Activated CD4-positive, CD25-positive, alpha-beta regulatory T cell treated with anti-CD3 and anti-CD28 coated beads, Interleukin-2, amount 50 U/mL, for 16 hours (primary cell): ENCODE measurements around the gene SENP2.
A peak's percentile ranks its signal among the peaks of the same experiment; 100 is the strongest.
"Not testable (repeated sequence)": the region's sequence is repeated elsewhere in the genome, so short reads cannot be mapped to it uniquely, and the experiment has no call there.

Experiments used
- DNase-seq: peaks from one replicate; pipeline ENCODE4 v3.0.0-alpha.2; 2020; ENCODE audit warnings: low read depth, low spot score

Gene SENP2

DNA sequence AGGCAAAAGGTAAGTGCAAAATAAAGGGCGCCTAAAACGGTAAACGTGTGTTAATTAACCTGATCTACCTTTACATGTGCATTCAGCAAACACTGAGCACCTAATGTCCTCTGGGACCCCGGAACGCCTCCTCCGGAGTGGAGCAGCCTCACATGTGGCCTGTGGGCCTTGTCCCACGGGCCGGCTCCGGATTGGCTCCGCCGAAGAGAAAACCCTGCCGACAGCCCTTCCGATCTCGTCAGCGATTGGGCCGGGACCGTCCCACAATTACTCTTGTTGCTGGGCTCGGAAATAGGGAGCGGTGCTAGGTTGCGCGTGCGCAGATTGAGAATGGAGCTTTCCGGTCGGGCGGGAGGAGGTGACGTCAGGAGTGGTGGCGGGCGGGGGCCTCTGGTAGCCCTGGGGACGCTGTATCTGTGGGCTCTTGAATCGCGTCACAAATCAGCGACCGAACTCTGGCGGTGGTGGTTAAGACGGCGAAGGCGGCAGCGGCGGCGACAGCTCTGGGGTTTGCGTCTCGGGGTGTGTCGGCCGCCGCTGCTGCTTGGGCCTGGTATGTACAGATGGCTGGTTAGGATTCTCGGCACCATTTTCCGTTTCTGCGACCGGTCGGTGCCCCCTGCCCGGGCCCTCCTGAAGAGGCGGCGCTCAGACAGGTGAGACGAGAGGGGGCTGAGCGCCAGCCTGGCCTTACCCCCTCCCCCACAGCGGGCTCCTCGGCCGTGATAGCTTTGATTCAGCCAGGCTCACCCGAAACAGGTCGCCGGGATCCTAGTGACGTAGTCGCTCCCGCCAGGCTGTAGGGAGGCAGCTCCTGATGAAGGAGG is at the start of gene SENP2:
SENP2 (plus strand) TSS at position 437 of the 827 bp plus-strand sequence; CDS start at position 556, 119 bp downstream.
- peak; percentile 99 for DNase-seq

- DNase-seq: peak; percentile 3
Measured at GRCh38 chr3:185537369-185537970, 48.6 kb upstream of the SENP2 start.

DNA sequence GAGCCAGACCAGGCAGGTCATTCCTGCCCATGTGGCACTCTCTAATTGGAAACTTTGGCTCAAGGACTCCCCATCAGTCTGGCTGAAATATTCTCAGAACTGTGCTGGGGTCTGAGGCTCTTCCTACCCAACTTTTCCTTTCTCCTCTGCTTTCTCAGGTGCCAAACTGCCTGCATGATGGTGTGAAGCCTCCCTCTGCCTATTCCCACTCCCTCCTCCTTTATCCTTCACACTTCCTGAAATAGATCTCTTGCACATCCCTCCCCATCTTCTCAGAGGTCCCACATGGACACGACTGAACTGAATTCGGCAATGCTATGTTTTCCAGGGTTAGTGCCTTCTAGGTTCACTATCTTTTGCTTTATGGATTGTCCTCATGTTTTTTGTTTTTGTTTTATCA is 46.2 kb upstream of the SENP2 start:
- no peak for DNase-seq

DNA sequence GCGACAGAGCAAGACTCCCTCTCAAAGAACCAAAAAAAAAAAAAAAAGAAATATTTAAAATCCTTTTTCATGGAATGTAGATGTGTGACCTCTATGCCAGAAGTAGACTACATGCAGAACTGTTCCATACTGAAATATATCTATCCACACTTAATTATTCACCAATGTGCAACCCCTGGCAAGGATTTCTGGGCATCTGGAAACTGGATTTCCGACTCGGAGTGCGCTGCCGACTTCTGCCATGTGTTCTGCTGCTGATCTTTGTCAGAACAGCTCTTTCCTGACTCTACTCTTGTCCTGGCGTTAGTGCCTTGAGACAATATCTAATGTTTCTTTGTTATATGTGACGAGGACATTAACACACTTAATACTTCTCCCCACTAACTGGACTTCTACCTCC is 45.4 kb upstream of the SENP2 start:
- DNase-seq: no peak

DNA sequence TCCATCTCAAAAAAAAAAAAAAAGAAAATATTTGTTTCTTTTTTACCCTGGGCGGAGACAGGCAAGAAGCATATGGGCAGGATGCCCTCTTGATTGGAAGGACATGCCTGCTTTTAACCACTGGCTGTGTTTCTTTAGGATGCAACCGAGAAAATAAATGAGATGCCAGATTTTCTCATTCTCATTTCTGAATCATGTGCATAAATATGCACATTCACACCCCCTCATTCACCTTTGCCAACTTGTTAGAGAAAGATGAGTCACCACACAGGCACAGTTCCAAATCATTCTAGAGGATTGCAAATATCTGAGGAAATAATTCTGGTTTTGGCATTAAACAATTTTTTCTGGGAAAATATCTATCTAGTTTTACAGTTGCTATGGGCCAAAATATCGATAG is 37.0 kb upstream of the SENP2 start:
- no peak for DNase-seq

- DNase-seq: no peak
Measured at GRCh38 chr3:185549651-185550111, 36.4 kb upstream of the SENP2 start.

GRCh38 chr3:185552358-185552877 is 33.7 kb upstream of the SENP2 start, which contains the start of gene LIPH:
Gene LIPH (minus strand): TSS chr3:185552588. CDS start chr3:185552471, 117 bp downstream.
- no peak for DNase-seq

DNA sequence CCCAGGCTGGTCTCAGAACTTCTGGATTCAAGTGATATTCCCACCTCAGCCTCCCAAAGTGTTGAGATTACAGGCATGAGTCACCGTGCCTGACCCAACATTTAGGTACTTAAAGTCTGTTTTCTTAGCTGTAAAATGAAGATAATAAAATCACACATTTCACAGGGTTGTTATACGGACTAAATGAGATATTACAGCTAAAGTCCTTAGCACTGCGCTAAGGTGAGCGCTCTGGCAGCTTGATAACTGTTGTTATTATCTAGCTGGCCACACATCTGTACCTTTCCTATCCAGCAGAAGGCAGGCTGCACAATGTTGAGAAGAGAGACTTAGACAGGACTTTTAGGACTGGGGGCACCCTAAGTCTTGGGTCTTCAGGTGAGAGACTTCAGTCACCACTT is 31.0 kb upstream of the SENP2 start:
- DNase-seq: no peak

DNA sequence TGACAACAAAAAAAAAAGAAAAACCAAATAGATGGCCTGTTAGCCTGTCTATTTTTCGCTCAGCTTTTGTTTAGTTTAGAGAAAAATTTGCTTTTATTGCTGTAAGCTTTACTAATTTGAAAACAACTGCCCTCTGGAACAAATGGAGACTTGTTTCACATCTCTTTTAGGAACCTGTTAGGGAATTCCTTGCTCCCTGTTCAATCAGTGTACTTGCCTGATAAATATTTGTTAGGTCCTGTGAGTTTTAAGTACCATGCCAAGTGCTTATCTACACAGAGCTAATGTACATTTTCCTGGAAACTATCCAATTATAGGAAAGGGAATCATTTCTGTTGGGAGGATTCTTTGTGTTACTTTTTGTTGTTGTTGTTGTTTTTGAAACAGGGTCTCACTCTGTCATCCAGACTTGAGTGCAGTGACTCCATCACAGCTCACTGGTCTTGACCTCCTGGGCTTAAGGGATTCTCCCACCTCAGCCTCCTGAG is 30.2 kb upstream of the SENP2 start:
- no peak for DNase-seq

GRCh38 chr3:185556640-185557039 is 29.5 kb upstream of the SENP2 start:
- DNase-seq: not testable (repeated sequence)

- no peak for DNase-seq
Measured at GRCh38 chr3:185558395-185558794, 27.7 kb upstream of the SENP2 start.

- DNase-seq: no peak
Measured at GRCh38 chr3:185559706-185560090, 26.4 kb upstream of the SENP2 start.

DNA sequence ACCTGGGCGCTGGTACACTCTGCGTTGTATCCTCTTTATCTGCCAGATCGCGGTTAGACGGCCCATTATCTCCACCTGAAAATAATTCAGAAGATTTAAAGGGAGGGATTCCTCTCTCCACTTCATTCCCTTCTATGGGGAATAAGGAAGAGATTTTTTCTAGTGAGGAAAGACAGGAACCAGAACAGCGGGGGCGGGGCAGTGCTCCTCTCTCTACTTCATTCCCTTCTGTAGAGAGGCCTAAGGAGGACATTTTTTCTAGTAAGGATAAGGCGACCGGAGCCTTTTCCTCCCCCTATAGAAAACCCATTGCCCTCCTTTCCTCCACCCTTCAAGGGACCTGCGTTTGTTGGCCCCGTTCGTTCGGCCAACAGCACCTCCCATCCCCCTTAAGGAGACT is 25.4 kb upstream of the SENP2 start:
- DNase-seq: no peak

DNA sequence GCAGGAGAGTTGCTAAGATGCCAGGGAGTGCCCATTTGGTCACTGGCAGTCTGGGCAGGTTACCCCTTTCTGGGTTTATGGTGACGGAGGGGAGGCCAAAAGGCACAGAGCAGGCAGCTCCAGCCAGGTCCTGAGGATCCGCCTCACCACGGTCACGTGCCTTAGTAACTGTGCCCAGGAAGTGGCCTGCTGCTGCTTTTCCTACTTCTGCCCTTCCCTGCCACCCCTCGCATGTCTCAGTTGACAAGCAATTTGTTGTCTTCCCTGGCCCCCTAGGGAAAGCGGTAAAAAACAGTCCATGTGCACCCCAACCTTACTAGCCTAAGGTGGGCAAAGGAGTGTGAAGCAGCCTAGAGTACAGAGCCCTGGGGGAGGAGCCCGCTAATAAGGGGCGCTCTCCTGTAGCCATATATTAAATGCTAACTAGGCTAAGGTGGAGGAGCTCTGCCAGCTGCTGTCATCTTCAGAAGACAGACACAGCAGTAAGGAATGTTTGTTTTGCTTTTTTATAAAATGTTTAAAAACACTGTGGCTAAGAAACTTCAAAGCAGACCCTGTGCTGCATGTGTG is 24.6 kb upstream of the SENP2 start:
- no peak for DNase-seq

DNA sequence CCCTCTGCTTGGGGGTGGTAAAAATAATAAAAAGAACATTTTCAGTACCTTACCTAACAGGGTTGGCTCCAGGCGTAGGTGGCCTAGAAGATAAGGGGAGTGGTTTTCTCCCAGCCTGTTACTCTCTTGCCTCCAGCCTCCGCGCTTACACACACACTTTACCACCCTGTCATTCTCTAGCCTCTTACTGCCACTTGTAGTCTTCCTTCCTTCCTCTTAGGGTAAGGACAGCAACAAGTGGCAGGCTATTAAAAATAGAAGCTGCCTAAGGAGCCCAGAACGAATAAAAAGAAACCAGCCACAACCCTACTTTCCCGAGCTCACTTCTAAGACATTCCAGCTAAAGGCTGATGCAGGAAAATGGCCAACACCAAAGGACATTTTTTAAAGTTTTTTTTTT is 24.1 kb upstream of the SENP2 start:
- DNase-seq: no peak

GRCh38 chr3:185572183-185572582 is 13.9 kb upstream of the SENP2 start:
- DNase-seq: no peak

DNA sequence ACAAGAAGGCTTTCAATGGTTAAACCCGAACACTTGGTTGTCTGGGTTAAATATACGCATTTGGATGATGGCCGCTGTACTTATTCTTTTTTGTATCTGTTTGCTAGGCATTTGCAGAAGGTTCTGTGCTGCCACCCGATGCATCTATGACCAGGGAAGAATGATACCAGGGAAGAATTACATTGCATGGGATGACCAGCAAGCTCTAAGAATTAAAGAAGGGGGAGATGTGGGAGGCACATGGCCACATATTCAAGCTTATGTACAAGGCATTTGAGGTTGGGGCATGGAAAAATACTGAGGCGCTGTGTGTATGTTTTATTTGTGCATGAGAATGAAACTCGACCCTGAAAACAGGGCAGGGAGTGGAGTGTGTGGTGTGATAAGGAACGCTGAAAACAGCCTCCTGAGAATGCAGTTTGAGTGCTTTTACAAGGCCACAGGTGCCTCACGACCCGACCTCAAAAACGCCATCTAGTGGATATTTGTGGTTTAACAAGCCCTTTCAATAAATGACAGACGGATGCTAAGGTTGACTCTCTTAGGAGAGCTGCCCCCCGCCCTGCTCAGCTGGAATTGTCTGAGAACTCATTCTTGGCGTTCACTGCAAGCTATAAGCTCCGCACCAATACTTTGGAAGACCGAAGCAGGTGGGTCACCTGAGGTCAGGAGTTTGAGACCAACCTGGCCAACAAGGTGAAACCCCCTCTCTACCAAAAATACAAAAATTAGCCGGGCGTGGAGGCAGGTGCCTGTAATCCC is 10.8 kb upstream of the SENP2 start:
- peak; percentile 27 for DNase-seq

- no peak for DNase-seq
Measured at GRCh38 chr3:185582236-185582635, 3.9 kb upstream of the SENP2 start.

DNA sequence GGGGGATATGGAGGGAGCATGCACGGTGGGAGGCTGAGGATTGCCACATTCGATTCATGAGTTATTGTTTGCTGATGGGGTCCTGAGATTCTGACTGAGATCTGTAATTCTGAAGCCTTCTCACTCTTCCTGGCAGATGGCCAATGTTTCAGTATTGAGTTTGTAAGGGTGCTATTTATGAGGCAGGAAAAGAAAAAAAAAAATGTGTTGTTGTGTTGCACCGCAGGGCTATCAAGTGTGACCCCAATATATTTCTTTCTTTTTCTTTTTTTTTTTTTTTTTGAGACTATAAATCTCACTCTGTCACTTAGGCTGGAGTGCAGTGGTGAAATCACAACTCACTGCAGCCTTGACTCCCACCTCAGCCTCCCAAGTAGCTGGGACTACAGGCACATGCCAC is 3.2 kb upstream of the SENP2 start:
- DNase-seq: no peak

GRCh38 chr3:185583925-185584324 is 2.2 kb upstream of the SENP2 start:
- DNase-seq: no peak

DNA sequence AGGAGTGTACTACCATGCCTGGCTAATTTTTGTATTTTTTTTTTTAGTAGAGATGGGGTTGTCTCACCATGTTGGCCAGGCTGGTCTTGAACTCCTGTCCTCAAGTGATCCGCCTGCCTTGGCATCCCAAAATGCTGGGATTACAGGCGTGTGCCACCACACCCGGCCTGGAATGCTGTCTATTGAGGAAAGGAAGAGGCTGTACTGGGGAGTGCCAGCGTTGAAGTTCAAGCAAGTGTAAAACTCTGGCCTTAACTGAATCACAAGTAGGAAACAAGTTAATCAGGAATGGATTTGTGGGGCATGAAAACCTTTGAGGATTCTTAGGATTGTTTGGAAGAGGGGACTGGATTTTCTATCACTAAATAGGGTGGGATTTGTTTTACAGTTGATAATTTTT is 1.4 kb upstream of the SENP2 start:
- no peak for DNase-seq

- DNase-seq: no peak
Measured at GRCh38 chr3:185585518-185585858, 607 bp upstream of the SENP2 start.
